HG03135 (cell line): ENCODE measurements around the gene CLEC4A.
"Not testable (repeated sequence)": the region's sequence is repeated elsewhere in the genome, so short reads cannot be mapped to it uniquely, and the experiment has no call there.

Experiments used
- ATAC-seq: cut with Tn5 transposase; IDR thresholded peaks from one replicate; pipeline ENCODE4 v1.9.1; 2021; ENCODE audit warnings: mild to moderate bottlenecking, moderate library complexity; ENCODE audit not compliant: unreplicated experiment

CLEC4A gene

DNA sequence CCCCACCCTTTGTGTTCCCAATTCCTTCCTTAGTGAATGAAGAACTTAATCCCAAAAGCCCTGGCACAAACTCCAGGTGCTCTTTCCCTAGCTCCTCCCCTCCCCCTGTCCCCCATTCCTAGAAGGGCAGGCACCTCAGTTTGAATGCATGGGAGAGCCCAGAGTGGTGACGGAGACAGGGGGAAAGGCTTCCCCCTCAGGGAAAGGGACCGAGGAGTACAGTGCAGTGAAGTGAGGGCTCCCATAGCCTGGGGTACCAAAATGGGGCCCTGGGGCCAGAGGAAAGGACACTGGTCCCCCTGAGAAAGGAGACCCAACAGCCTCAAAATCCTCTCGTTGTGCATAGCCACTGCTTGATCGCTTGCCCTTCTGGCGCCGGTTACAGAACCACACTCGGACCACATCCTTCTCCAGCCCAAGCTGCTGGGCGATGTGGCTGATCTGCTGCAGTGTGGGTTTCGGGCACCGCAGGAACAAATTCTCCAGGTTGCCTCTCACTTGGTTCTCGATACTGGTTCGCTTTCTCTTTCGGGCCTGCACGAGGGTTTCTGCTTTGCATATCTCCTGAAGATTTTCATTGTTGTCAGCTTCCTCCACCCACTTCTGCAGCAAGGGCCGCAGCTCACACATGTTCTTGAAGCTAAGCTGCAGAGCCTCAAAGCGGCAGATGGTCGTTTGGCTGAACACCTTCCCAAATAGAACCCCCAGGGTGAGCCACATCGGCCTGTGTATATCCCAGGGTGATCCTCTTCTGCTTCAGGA is 10.4 kb downstream of the CLEC4A start:
- ATAC-seq = not testable (repeated sequence)

DNA sequence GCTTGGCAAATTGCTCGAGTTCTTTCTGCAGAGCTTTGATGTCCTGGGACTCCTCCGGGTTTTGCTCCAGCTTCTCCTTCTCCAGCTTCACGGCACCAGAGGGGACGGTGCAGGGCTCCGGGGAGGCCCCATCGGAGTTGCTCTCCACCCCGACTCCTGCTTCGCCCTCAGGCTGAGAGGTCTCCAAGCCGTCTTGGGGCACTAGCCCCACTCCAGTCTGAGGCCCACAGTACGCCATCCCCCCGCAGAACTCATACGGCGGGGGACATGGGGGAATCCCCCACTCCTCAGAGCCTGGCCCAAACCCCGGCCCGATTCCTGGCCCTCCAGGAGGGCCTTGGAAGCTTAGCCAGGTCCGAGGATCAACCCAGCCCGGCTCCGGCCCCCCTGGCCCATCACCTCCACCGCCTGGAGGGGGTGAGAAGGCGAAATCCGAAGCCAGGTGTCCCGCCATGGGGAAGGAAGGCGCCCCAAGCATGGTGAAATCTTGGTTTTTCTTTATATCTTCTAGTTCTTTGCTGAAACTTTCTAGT is 11.0 kb downstream of the CLEC4A start:
- not testable (repeated sequence) for ATAC-seq

DNA sequence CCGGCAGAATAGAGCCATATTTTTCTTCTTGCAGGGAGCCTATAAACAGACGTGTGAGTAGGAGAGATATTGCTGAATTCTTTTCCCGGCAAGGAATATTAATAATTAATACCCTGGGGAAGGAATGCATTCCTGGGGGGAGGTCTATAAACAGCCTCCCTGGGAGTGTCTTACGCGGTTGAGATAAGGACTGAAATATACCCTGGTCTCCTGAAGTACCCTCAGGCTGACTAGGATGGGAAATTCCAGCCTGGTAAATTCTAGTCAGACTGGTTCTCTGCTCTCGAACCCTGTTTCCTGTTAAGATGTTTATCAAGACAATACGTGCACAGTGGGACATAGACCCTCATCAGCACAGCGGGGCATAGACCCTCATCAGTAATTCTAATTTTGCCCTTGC is 18.2 kb downstream of the CLEC4A start:
- ATAC-seq = not testable (repeated sequence)

- no peak for ATAC-seq
These were observed 19.8 kb downstream of the CLEC4A start for GRCh38 chr12:8143261-8143660.

DNA sequence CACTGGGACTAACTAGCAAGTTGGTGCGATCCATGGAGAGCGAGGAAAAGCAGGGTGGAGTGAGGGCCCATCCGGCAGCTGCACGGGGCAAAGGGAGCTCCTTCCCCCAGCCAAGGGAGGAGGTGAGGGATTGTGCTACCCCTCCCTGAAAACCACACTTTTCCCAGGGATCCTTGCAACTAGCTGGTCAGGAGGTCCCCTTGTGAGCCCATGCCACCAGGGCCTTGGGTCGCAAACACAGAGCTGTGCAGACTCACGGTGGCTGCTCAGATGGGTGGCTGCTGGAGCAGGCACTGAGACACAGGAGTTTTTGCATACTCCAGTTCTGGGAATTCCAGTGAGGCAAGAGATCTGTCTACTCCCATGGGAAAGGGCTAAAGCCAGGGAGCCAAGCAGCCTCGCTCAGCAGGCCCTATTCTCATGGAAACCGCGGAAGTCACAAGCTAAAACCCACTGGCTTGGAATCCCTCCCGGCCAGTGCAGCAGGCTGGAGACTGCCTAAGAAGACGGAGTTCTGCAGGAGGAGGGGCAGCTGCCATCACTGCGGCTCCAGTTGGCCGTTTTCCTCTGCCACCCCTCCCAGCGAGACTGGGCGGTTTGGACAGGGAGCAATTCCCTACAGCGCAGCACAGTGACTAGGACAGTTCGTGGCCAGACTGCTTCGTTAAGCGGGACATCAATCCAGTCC is 22.5 kb downstream of the CLEC4A start:
- ATAC-seq = no peak

GRCh38 chr12:8146442-8146771 is 23.0 kb downstream of the CLEC4A start:
- no peak for ATAC-seq

- ATAC-seq = no peak
These were observed 31.1 kb downstream of the CLEC4A start for GRCh38 chr12:8154526-8154925.

- no peak for ATAC-seq
These were observed 33.0 kb downstream of the CLEC4A start for GRCh38 chr12:8156416-8156815.

DNA sequence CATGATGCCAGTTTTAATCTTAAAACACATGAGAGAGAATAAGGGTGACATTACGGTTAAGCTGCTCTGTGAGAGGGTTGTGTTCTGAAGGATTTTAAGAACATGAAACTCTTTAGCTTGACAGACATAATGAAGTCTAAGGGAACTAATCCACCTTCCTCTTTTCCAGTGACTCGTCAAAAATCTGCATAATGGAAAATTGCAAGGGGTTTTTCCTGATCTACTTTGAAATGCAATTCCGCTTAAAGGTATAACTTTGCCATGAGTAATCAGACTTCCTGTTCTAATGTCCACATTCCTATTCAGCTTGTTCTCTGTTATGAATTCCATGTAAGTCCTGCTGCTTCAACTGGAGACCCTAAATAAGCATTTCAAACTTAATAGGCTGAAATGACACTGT is 33.4 kb downstream of the CLEC4A start, which contains the start of gene ZNF705A:
TSS of gene ZNF705A (plus strand) at position 171 of the 400 bp plus-strand sequence. CDS start 15,611 bp downstream, outside the sequence.
- ATAC-seq = no peak

- ATAC-seq = no peak
These were observed 34.2 kb downstream of the CLEC4A start for GRCh38 chr12:8157484-8158198.

- not testable (repeated sequence) for ATAC-seq
These were observed 49.5 kb downstream of the CLEC4A start for GRCh38 chr12:8172911-8173310.

GRCh38 chr12:8179989-8180585 is 56.7 kb downstream of the CLEC4A start:
- ATAC-seq = not testable (repeated sequence)

- not testable (repeated sequence) for ATAC-seq
These were observed 57.9 kb downstream of the CLEC4A start for GRCh38 chr12:8181271-8181670.

- not testable (repeated sequence) for ATAC-seq
These were observed 59.5 kb downstream of the CLEC4A start for GRCh38 chr12:8182923-8183322.

- ATAC-seq = not testable (repeated sequence)
These were observed 59.9 kb downstream of the CLEC4A start for GRCh38 chr12:8183346-8183745.

- ATAC-seq = not testable (repeated sequence)
These were observed 60.8 kb downstream of the CLEC4A start for GRCh38 chr12:8184206-8184605.

DNA sequence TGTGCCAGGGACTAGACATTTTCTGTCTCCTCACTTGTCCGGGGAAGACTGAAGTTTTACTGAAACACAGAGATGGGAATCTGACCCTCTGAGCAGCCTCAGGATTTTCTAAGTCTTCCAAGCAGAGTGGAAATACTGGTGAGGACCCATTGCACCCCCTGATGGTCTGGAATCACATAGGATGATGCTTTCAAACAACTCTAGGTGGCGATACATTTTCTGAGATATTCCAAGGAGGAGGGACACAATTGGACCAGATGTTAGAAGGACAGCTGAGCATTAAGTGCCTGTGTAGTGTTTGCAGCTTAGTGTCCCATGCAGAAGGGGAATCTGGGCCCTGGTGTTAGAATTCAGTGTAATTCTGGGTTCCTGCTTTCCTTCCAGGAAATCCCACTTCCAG is 64.7 kb downstream of the CLEC4A start:
- not testable (repeated sequence) for ATAC-seq
